GM13976 (cell line): ENCODE data around the gene DISP3.

Experiments used
- DNase-seq: peaks from one replicate; pipeline ENCODE4 v3.0.0; 2012; ENCODE audit warnings: low spot score
- in situ Hi-C: fragments of 300-500 bp; cut with MboI; formaldehyde crosslinking; loops from one replicate; pipeline ENCODE4 v1.12.0; 2022; ENCODE audit warnings: low sequenced_read_pairs, mixed read lengths, inconsistent platforms; ENCODE audit not compliant: unreplicated experiment
- TF ChIP-seq, protein P1 (sequence below): IDR thresholded peaks from 2 replicates; pipeline ENCODE4 v1.5.1; 2012; ENCODE audit warnings: borderline replicate concordance, mild to moderate bottlenecking; ENCODE audit not compliant: insufficient read depth; ENCODE audit errors: extremely low read depth, missing control alignments, control extremely low read depth

DISP3 gene

DNA sequence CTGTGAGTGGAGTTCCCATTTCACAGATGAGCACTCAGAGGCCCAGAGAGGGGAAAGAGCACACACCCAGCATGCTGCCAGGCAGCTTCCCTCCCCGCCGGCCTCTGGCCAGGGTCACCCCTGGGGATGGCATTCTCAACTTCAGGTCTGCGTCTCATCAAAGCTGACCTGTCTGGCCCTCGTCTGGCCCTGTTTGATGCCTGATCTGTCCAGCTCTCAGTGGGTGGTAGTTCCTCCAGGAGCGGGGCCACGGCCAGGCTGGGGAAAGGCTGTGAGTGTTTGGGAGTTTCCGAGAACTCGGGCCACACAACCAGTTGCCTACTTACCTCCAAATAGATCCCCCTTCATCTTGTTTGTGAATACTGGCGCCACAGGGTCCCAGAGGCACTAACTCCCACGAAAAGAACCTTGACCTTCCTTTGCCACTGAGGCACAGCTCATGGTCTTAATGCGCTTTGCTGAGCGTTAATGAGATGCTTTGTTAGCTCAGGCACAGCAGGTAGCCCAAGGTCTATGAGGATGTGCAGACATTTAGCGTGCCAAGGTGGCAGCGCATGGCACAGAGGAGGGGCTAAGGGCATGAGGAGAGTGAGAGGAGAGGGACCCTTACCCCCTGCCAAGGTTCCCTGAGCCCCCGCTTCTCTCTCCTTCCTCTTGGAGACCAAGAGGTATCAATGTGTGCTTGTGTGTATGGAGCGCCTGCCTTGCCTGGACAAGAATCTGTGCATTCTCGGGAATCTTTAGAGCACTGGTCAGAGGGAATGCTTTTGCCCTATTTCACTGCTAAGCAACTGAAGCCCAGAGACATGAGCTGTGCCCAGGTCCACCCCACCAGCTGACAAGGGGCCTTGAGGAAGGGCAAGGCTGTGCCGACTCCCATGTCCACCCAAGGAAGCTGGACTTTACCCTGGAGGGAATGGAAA lies 61.2 kb downstream of the DISP3 start:
- TF ChIP-seq, protein P1, sequence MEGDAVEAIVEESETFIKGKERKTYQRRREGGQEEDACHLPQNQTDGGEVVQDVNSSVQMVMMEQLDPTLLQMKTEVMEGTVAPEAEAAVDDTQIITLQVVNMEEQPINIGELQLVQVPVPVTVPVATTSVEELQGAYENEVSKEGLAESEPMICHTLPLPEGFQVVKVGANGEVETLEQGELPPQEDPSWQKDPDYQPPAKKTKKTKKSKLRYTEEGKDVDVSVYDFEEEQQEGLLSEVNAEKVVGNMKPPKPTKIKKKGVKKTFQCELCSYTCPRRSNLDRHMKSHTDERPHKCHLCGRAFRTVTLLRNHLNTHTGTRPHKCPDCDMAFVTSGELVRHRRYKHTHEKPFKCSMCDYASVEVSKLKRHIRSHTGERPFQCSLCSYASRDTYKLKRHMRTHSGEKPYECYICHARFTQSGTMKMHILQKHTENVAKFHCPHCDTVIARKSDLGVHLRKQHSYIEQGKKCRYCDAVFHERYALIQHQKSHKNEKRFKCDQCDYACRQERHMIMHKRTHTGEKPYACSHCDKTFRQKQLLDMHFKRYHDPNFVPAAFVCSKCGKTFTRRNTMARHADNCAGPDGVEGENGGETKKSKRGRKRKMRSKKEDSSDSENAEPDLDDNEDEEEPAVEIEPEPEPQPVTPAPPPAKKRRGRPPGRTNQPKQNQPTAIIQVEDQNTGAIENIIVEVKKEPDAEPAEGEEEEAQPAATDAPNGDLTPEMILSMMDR = no peak
- in situ Hi-C loops = no loop called here
- no peak for DNase-seq

DNA sequence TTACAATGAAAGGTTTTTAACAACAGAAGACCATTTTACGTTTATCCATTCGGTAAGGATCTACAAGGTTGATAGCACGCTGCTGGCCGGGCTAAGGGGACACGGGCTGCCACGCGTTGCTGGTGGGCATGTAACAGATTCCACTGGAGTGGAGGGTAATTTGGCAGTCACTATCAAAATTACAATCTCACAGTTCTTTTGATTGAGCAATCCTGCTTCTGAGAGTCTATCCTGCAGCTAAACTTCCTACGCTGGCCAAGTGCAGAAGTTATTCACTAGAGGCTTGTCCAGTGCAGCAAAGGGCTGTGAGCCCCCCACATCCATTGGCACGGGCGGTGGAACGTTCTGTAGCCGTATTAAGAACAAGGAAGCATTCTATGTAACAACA lies 61.8 kb downstream of the DISP3 start:
- DNase-seq = no peak
- TF ChIP-seq, protein P1 = no peak
- in situ Hi-C loops = no loop called here

DNA sequence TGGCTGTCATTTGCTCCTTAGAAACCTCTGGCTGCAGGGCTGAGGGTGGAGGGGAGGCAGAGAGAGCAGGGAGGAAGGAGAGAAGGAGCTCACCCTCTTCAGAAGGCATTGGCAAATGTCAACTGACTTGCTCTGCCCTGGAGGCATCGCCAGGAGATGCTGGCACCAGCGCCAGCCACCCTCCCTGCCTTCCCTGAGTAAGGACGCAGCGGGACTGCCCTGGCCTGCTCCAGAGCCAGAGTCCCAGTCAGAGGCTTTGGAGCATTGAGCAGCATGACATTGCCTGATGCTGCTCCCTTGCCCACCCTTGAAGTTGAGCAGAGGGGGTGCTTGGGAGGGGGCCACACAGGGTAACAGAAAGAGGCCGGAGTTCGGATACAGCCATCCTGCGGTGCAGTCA lies 62.3 kb downstream of the DISP3 start:
- no peak for DNase-seq
- TF ChIP-seq, protein P1 = no peak
- in situ Hi-C loops = no loop called here

DNA sequence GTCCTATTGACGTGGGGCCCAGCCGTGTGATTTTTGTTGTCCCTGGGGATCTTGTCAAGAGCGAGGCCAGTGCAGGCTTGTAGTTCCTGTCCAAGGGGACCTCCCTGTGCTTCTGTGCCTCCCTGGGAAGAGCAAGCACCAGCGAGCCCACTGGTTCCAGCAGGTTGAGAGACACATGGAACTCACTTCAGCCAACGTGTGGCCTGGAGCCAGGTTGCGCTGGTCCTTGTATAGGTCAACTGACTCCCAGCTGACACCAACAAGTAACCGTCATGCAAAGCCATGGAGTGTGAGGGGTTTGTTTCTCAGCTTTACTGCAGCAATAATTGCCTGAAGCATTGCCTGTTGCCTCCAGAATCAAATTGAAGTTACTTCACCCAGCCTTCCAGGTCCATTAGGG lies 63.0 kb downstream of the DISP3 start:
- in situ Hi-C loops = no loop called here
- DNase-seq = no peak
- TF ChIP-seq, protein P1 = no peak

DNA sequence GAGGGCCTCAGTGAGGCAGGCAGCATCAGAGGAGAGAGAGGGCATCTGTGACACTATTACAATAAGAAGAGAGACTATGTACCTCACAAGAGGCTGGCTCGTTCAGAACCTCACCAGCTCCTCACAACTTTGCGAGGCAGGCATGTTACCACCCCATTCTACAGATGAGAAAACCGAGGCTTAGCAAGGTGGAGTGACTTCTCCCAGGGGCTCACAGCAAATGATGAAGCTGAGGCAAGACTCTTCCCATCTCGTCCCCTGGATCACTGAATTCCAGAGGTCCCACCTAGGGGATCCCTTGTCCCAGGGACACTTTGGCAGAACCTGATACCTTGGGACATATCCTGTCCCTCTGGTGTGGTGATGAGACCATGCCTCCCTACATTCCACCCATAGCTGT lies 64.4 kb downstream of the DISP3 start:
- TF ChIP-seq, protein P1 = no peak
- in situ Hi-C loops = no loop called here
- DNase-seq = no peak

DNA sequence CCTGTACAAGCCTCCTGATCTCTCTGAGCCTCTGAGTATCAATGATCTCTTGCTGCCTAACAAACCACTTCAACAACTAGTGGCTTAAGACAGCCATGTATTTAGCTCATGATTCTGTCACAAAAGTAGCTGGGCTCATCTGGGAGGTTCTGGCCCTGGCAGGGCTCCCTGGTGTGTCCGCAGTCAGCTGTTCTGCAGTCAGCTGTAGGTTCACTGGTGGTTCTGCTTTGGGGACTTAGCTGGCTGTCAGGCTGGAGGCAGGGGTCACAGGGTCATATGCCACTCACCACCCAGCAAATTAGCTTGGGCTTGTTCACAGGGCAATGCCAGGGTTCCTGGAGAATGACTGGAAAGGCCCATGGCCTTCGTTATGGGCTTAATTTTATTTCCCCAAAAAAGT lies 64.8 kb downstream of the DISP3 start:
- TF ChIP-seq, protein P1 = no peak
- in situ Hi-C loops = no loop called here
- DNase-seq = no peak

DNA sequence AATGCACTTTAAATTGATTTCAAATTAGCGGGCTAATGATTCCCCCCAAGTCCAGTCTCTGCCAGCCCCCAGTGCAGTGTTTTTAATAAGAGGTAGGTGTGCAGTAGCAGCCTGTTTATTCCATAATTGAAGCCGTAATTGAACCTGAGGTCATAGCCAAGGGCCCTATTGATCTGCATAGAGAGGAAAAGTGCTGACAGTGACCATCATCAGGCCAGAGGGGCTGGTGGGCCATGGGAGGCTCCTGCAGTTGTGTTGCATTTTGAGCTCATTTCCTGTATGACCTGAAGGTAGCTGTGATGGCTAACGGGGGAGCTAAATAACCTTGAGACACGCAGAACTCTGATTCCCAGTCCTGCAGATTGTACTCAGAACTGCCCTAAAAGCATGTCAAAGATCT lies 67.5 kb downstream of the DISP3 start:
- DNase-seq = no peak
- in situ Hi-C loops = no loop called here
- TF ChIP-seq, protein P1 = no peak
